GM21367 (cell line): ENCODE results near the gene INPP5D.

Source experiments
- ATAC-seq: cut with Tn5 transposase; IDR thresholded peaks from one replicate; pipeline ENCODE4 v1.9.1; 2021; ENCODE audit not compliant: unreplicated experiment

The INPP5D gene

DNA sequence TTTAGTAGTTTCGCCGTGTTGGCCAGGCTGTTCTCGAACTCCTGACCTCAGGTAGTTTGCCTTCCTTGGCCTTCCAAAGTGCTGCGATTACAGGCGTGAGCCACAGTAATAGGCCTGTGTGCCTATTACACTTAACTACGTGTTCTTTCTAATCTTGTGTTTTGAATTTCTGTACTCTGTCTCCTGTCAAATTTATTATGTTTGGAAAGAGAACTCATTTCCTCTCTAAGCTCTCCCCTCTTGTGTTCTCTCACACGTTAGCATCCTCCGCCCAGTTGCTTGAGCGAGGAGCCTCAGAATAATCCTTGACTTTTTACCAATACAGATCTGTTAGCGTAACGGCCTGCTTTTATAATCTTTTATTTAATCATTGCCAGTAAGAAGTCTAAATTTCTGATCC lies 195.0 kb downstream of the INPP5D start:
- ATAC-seq, result no peak

DNA sequence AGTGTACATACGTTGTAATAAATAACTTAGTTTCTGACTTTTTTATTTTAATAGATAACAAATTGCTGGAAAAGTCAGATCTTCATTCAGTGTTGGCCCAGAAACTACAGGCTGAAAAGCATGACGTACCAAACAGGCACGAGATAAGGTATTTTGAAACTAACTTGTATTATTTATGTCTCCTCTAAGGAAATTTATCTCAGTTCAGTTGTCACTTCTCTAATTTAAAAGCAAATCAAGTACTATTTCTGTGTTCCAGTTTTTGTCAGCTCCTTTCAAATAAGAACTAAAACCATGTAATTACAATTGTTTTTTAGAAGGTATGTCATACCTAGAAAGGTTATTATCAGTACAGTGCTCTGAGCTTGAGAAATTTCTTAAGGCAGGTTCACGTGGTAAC lies 195.9 kb downstream of the INPP5D start:
- ATAC-seq, result no peak
